Upper lobe of left lung (tissue), 4 donors: ENCODE measurements around the gene CABLES2.

Source experiments
- EP300 ChIP-seq, 4 donors: sonication (generic); formaldehyde crosslinking; IDR thresholded peaks; one replicate each; pipeline ENCODE4 v1.5.1; 2017; ENCODE audit warnings: antibody characterized with exemption in 4 of 4, control low read depth in 2 of 4
- POLR2A ChIP-seq, 4 donors: fragments of 450-650 bp; IDR thresholded peaks; one replicate each; pipeline ENCODE4 v1.5.1; 2016 to 2017; ENCODE audit warnings: antibody characterized with exemption in 4 of 4, mild to moderate bottlenecking in 2 of 4
- POLR2AphosphoS5 ChIP-seq, 2 donors: sonication (generic); formaldehyde crosslinking; IDR thresholded peaks; one replicate each; pipeline ENCODE4 v1.5.1; 2017; ENCODE audit warnings: antibody characterized with exemption in 2 of 2
- TF ChIP-seq, protein P1 (sequence below), 6 experiments: fragments of 450-650 bp in 4 of 6; fragments of 200-600 bp in 2 of 6; sonication (generic) in 2 of 6; IDR thresholded peaks; one replicate each; pipeline ENCODE4 v1.5.1; 2016 to 2019; ENCODE audit warnings: antibody characterized with exemption in 6 of 6

DNA sequence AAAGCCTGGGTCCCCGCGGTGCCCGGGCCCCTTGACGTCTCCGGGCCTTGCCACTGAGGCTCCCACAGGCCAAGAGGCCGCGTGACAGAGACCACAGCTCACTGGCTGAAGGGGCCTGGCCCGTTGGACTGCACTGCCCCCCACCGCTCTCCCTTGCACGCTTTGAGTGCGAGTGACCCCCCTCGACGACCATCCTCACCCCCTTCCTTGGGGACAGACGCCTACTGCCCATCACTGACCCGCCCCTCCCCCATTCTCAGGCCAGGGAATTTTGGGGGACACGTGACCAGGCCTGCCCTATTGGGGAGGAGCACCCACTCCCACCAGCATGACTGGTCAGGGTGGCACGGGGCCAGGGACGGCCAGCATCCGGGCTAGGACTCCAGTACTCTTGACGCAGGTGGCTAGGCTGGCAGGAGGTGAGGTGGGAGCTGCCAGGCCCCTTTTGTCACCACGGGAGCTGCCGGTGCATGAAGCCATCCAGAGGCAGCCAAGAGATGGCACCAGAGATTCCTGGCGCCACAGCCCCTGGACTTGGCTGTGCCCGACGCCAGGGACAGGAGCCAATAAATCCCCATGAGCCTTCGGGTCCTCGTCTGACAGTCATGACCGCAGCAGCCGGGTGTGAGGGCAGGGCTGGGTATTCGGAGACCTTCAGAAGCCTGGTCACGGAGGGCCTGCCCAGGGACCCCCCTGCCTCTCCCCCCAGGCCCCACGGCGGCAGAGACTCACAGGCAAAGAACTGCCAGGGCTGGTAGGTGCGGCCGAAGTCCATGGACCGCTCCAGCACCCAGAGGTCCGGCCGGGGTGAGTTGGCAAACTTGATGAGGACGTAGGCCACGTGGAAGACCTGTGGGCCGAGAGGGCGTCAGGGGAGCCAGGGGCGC lies 54.4 kb downstream of the CABLES2 start:
- TF ChIP-seq, protein P1, sequence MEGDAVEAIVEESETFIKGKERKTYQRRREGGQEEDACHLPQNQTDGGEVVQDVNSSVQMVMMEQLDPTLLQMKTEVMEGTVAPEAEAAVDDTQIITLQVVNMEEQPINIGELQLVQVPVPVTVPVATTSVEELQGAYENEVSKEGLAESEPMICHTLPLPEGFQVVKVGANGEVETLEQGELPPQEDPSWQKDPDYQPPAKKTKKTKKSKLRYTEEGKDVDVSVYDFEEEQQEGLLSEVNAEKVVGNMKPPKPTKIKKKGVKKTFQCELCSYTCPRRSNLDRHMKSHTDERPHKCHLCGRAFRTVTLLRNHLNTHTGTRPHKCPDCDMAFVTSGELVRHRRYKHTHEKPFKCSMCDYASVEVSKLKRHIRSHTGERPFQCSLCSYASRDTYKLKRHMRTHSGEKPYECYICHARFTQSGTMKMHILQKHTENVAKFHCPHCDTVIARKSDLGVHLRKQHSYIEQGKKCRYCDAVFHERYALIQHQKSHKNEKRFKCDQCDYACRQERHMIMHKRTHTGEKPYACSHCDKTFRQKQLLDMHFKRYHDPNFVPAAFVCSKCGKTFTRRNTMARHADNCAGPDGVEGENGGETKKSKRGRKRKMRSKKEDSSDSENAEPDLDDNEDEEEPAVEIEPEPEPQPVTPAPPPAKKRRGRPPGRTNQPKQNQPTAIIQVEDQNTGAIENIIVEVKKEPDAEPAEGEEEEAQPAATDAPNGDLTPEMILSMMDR (IDR thresholded peaks at IDR 0.05), result peak in 3 of 6 experiments; percentile 7 to 30 (median 16)
- no peak for TF ChIP-seq EP300 (IDR thresholded peaks at IDR 0.05)
- TF ChIP-seq POLR2AphosphoS5 (IDR thresholded peaks at IDR 0.05), result no peak
- TF ChIP-seq POLR2A (IDR thresholded peaks at IDR 0.05), result no peak
